T-helper 17 cell (primary cell): ENCODE measurements around the gene ITGA11. TPM values are rescaled to one million over a fixed set of nuclear protein-coding genes. Genes with fewer than 3 reads are reported as not detected.

Experiments
- ATAC-seq: fragments of 150-1000 bp; cut with Tn5 transposase; 2 replicates; pipeline ENCODE4 v1.10.0; 2021; ENCODE audit warnings: mild to moderate bottlenecking, moderate library complexity
- DNase-seq, 3 donors: peaks; one replicate each; pipeline versions ENCODE4 v3.0.0 to v3.0.0-alpha.2; 2020 to 2021
- H3K9me3 ChIP-seq: one replicate; pipeline ENCODE4 v1.7.0; 2013; ENCODE audit warnings: low read length, mild to moderate bottlenecking; ENCODE audit not compliant: control insufficient read depth, poor library complexity, severe bottlenecking
- H3K27ac Mint-ChIP-seq: one replicate; pipeline ENCODE4 v1.8.0; 2022; ENCODE audit warnings: mild to moderate bottlenecking, moderate library complexity, mixed read lengths
- H3K27me3 Mint-ChIP-seq: one replicate; pipeline ENCODE4 v1.8.0; 2022; ENCODE audit warnings: mixed read lengths
- H3K36me3 Mint-ChIP-seq: one replicate; pipeline ENCODE4 v1.8.0; 2022; ENCODE audit warnings: low read depth, mixed read lengths
- H3K4me1 Mint-ChIP-seq: one replicate; pipeline ENCODE4 v1.8.0; 2022; ENCODE audit warnings: mild to moderate bottlenecking, mixed read lengths
- H3K4me3 Mint-ChIP-seq: one replicate; pipeline ENCODE4 v1.8.0; 2022; ENCODE audit warnings: mild to moderate bottlenecking, moderate library complexity, mixed read lengths
- total RNA-seq, 4 donors: library from RNA in 2 of 4; stranded (reverse) in 2 of 4; gene quantifications; one replicate each; pipeline ENCODE4 v1.2.3 and lab custom pipeline; 2022 to 2026

ITGA11 gene
- total RNA-seq, 2 donors from 2014 or later = 0.17 TPM; not detected in 1

- H3K4me1 Mint-ChIP-seq = peaks cover 11% of the 10 kb centered on the region
- H3K36me3 Mint-ChIP-seq = no peaks in the 10 kb centered on the region
- H3K9me3 ChIP-seq = no peaks in the 10 kb centered on the region
- H3K27me3 Mint-ChIP-seq = peaks cover 14% of the 10 kb centered on the region
- DNase-seq = no peak
- no peak overlapping the region for H3K27ac Mint-ChIP-seq
- ATAC-seq = no peak
- no peak overlapping the region for H3K4me3 Mint-ChIP-seq
Observed at GRCh38 chr15:68310178-68310803, 121.7 kb downstream of the ITGA11 start.

- DNase-seq = no peak
Observed at GRCh38 chr15:68309024-68309423, 122.9 kb downstream of the ITGA11 start.

GRCh38 chr15:68307131-68307928, 124.6 kb downstream of the ITGA11 start:
- peaks cover 6% of the 10 kb centered on the region for H3K27me3 Mint-ChIP-seq
- H3K4me3 Mint-ChIP-seq = no peak overlapping the region
- DNase-seq = no peak
- H3K36me3 Mint-ChIP-seq = peaks cover 3% of the 10 kb centered on the region
- H3K4me1 Mint-ChIP-seq = peaks cover 12% of the 10 kb centered on the region
- H3K9me3 ChIP-seq = no peaks in the 10 kb centered on the region
- ATAC-seq = no peak
- H3K27ac Mint-ChIP-seq = no peak overlapping the region

More at GRCh38 chr15:68309024-68309423, 122.9 kb downstream of the ITGA11 start:
- Mint-ChIP-seq H3K27ac (no peak overlapping the region), H3K27me3 (peaks cover 6% of the 10 kb centered on the region), H3K36me3 (peaks cover 3% of the 10 kb centered on the region), H3K4me1 (peaks cover 11% of the 10 kb centered on the region), H3K4me3 (no peak overlapping the region)
- no peak for ATAC-seq
- H3K9me3 ChIP-seq = no peaks in the 10 kb centered on the region

GRCh38 chr15:68305420-68305871, 126.5 kb downstream of the ITGA11 start:
- Mint-ChIP-seq H3K4me1 (peaks cover 12% of the 10 kb centered on the region), H3K27me3 (peaks cover 6% of the 10 kb centered on the region), H3K4me3 (no peak overlapping the region), H3K27ac (no peak overlapping the region), H3K36me3 (peaks cover 3% of the 10 kb centered on the region)
- H3K9me3 ChIP-seq = no peaks in the 10 kb centered on the region
- DNase-seq (no peak), ATAC-seq (no peak)

- Mint-ChIP-seq H3K4me1 (peaks cover 12% of the 10 kb centered on the region), H3K36me3 (peaks cover 3% of the 10 kb centered on the region), H3K27me3 (peaks cover 6% of the 10 kb centered on the region), H3K4me3 (no peak overlapping the region), H3K27ac (no peak overlapping the region)
- no peaks in the 10 kb centered on the region for H3K9me3 ChIP-seq
- no peak for DNase-seq
- ATAC-seq = no peak
Observed at GRCh38 chr15:68304589-68305337, 127.2 kb downstream of the ITGA11 start.

GRCh38 chr15:68303560-68304436, 128.2 kb downstream of the ITGA11 start:
- H3K9me3 ChIP-seq = no peaks in the 10 kb centered on the region
- Mint-ChIP-seq H3K4me1 (peaks cover 16% of the 10 kb centered on the region), H3K4me3 (no peak overlapping the region), H3K27me3 (peaks cover 6% of the 10 kb centered on the region), H3K36me3 (peaks cover 3% of the 10 kb centered on the region), H3K27ac (no peak overlapping the region)
- DNase-seq = no peak
- no peak for ATAC-seq

- Mint-ChIP-seq H3K27me3 (peaks cover 6% of the 10 kb centered on the region), H3K4me3 (no peak overlapping the region), H3K36me3 (peaks cover 3% of the 10 kb centered on the region), H3K27ac (no peak overlapping the region), H3K4me1 (peaks cover 19% of the 10 kb centered on the region)
- no peaks in the 10 kb centered on the region for H3K9me3 ChIP-seq
- ATAC-seq (no peak), DNase-seq (no peak)
Observed at GRCh38 chr15:68303134-68303533, 128.8 kb downstream of the ITGA11 start.

- H3K9me3 ChIP-seq = no peaks in the 10 kb centered on the region
- peaks cover 6% of the 10 kb centered on the region for H3K27me3 Mint-ChIP-seq
- no peak overlapping the region for H3K4me3 Mint-ChIP-seq
- no peak for DNase-seq
- peaks cover 3% of the 10 kb centered on the region for H3K36me3 Mint-ChIP-seq
- peaks cover 19% of the 10 kb centered on the region for H3K4me1 Mint-ChIP-seq
- no peak overlapping the region for H3K27ac Mint-ChIP-seq
- no peak for ATAC-seq
Observed at GRCh38 chr15:68302729-68303128, 129.2 kb downstream of the ITGA11 start.

GRCh38 chr15:68301301-68301700, 130.7 kb downstream of the ITGA11 start:
- Mint-ChIP-seq H3K4me3 (no peak overlapping the region), H3K27me3 (no peaks in the 10 kb centered on the region), H3K4me1 (peaks cover 17% of the 10 kb centered on the region), H3K27ac (no peak overlapping the region), H3K36me3 (peaks cover 3% of the 10 kb centered on the region)
- DNase-seq = no peak
- no peak for ATAC-seq
- no peaks in the 10 kb centered on the region for H3K9me3 ChIP-seq

GRCh38 chr15:68300115-68300940, 131.6 kb downstream of the ITGA11 start:
- Mint-ChIP-seq H3K36me3 (peaks cover 3% of the 10 kb centered on the region), H3K27me3 (no peaks in the 10 kb centered on the region), H3K4me1 (peaks cover 13% of the 10 kb centered on the region), H3K4me3 (no peak overlapping the region), H3K27ac (peak overlapping the region; percentile 6)
- no peaks in the 10 kb centered on the region for H3K9me3 ChIP-seq
- ATAC-seq (no peak), DNase-seq (no peak)

GRCh38 chr15:68299436-68299835, 132.5 kb downstream of the ITGA11 start:
- DNase-seq = no peak
- ATAC-seq = peak; percentile 16
- H3K4me1 Mint-ChIP-seq = peaks cover 17% of the 10 kb centered on the region
- no peaks in the 10 kb centered on the region for H3K36me3 Mint-ChIP-seq
- peak overlapping the region; percentile 95 for H3K27ac Mint-ChIP-seq
- no peaks in the 10 kb centered on the region for H3K9me3 ChIP-seq
- H3K4me3 Mint-ChIP-seq = peak overlapping the region; percentile 88
- H3K27me3 Mint-ChIP-seq = no peaks in the 10 kb centered on the region

- Mint-ChIP-seq H3K4me1 (peaks cover 15% of the 10 kb centered on the region), H3K36me3 (no peaks in the 10 kb centered on the region), H3K27me3 (no peaks in the 10 kb centered on the region), H3K4me3 (peak overlapping the region; percentile 88), H3K27ac (peak overlapping the region; percentile 95)
- H3K9me3 ChIP-seq = no peaks in the 10 kb centered on the region
- DNase-seq = no peak
- peak; percentile 83 for ATAC-seq
Observed at GRCh38 chr15:68298882-68299381, 133.0 kb downstream of the ITGA11 start.
